ENCODE data around the gene LRRC25. TPM values are rescaled to one million over a fixed set of nuclear protein-coding genes. Genes with fewer than 3 reads are reported as not detected.
A peak's percentile ranks its signal among the peaks of the same experiment; 100 is the strongest.

LRRC25 gene
- total and polyA plus RNA-seq, 2 donors (not counting 3 experiments of a cell fraction or from before 2014, with no cell fraction given) = not detected

- CTCF ChIA-PET = interaction anchor here (0.5 to 9.4 kb wide), 13 partner anchors 9 to 183 kb away, joined by 3 to 115 read pairs (median 7); partner anchors contain the start of gene SSBP4
- H3K36me3 ChIP-seq (ENCODE audit: control insufficient read depth in 2 of 2, extremely low read depth in 1 of 2, insufficient read depth in 2 of 2, low read length in 2 of 2) = peaks cover 0 to 9% of the 10 kb centered on the region in 2 experiments
- TF ChIP-seq MYC (IDR thresholded peaks at IDR 0.05; ENCODE audit: low read depth, low read length) = no peak
- no peak for TF ChIP-seq GATA2 (IDR thresholded peaks at IDR 0.05; ENCODE audit: insufficient read depth, insufficient read length, low read depth, low read length)
- TF ChIP-seq FOS (IDR thresholded peaks at IDR 0.05; ENCODE audit: borderline replicate concordance, insufficient read depth, low read length) = no peak
- TF ChIP-seq, protein P1, sequence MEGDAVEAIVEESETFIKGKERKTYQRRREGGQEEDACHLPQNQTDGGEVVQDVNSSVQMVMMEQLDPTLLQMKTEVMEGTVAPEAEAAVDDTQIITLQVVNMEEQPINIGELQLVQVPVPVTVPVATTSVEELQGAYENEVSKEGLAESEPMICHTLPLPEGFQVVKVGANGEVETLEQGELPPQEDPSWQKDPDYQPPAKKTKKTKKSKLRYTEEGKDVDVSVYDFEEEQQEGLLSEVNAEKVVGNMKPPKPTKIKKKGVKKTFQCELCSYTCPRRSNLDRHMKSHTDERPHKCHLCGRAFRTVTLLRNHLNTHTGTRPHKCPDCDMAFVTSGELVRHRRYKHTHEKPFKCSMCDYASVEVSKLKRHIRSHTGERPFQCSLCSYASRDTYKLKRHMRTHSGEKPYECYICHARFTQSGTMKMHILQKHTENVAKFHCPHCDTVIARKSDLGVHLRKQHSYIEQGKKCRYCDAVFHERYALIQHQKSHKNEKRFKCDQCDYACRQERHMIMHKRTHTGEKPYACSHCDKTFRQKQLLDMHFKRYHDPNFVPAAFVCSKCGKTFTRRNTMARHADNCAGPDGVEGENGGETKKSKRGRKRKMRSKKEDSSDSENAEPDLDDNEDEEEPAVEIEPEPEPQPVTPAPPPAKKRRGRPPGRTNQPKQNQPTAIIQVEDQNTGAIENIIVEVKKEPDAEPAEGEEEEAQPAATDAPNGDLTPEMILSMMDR (IDR thresholded peaks at IDR 0.05; ENCODE audit: extremely low read depth in 1 of 2, insufficient read depth in 1 of 2, low read depth in 1 of 2, low read length in 2 of 2) = no peak
- TF ChIP-seq JUN (IDR thresholded peaks at IDR 0.05; ENCODE audit: borderline replicate concordance, insufficient read depth, insufficient read length, low read depth) = no peak
- no peak for TF ChIP-seq EZH2 (IDR thresholded peaks at IDR 0.05; ENCODE audit: borderline replicate concordance, low read depth, low read length, severe bottlenecking)
- peak; percentile 80 for TF ChIP-seq POLR2AphosphoS5 (IDR thresholded peaks at IDR 0.05; ENCODE audit: insufficient read depth, low read depth, low read length)
- TF ChIP-seq MAX (IDR thresholded peaks at IDR 0.05; ENCODE audit: insufficient read depth, insufficient read length) = no peak
- peak; percentile 84 for TF ChIP-seq POLR2A (IDR thresholded peaks at IDR 0.05; ENCODE audit: low read depth, low read length)
- no peak overlapping the region for H3K27ac ChIP-seq (ENCODE audit: insufficient read depth, low read depth, low read length)
- no peaks in the 10 kb centered on the region for H3K9me1 ChIP-seq (replicated peaks; ENCODE audit: control insufficient read depth, extremely low read depth, insufficient read depth, low read length)
- peaks cover 26% of the 10 kb centered on the region for H3K79me2 ChIP-seq (ENCODE audit: control insufficient read depth, insufficient read depth, low read length)
- intact Hi-C loops (cut with micrococcal nuclease) = no loop called here
- FAIRE-seq (no peak), DNase-seq (ENCODE audit: low read depth, low spot score) (no peak)
- POLR2A ChIA-PET = interaction anchor here (0.7 kb wide), 1 partner anchor 30 kb away, joined by 3 read pairs; no protein-coding TSS in a partner anchor
- no peak overlapping the region for H3K4me3 ChIP-seq (replicated peaks in 1 of 3; ENCODE audit: insufficient read depth in 1 of 3, low read depth in 1 of 3, low read length in 3 of 3)
- H3K9me3 ChIP-seq (replicated peaks; ENCODE audit: control insufficient read depth, insufficient read depth, low read length) = no peaks in the 10 kb centered on the region
- dilution Hi-C loops (cut with MboI; ENCODE audit: extremely low pct_ligation_motif_present, low sequenced_read_pairs) = no loop called here
- no peak overlapping the region for H3K4me2 ChIP-seq (ENCODE audit: insufficient read depth, low read length)
- peaks cover 19% of the 10 kb centered on the region for H3K4me1 ChIP-seq (ENCODE audit: control insufficient read depth, extremely low read depth, insufficient read depth, low read length)
- no TSS peak for BruUV-seq (replicated peaks)
- H3K9ac ChIP-seq (replicated peaks; ENCODE audit: extremely low read depth, insufficient read depth, low read length) = no peak overlapping the region
- H2AFZ ChIP-seq (ENCODE audit: low read depth, low read length) = no peak overlapping the region
- H3K27me3 ChIP-seq (ENCODE audit: control insufficient read depth in 2 of 2, insufficient read depth in 2 of 2, low read length in 2 of 2) = no peaks in the 10 kb centered on the region
- H4K20me1 ChIP-seq (replicated peaks; ENCODE audit: control insufficient read depth, extremely low read depth, insufficient read depth, low read length) = no peaks in the 10 kb centered on the region
These were observed 7.1 kb downstream of the LRRC25 start for GRCh38 chr19:18390065-18390907.

Measured in endothelial cell of umbilical vein (primary cell).